DOHH2 (cell line): ENCODE measurements around the gene SUCNR1.

Source experiments
- H3F3A ChIP-seq: fragments of 200-600 bp; sonication (generic), shearing (Covaris generic); 2 replicates; pipeline ENCODE4 v1.6.0; 2016; ENCODE audit warnings: antibody characterized with exemption, mild to moderate bottlenecking; ENCODE audit not compliant: control insufficient read depth, insufficient read depth
- H3K27ac ChIP-seq: fragments of 200-600 bp; sonication (generic); 2 replicates; pipeline ENCODE4 v1.5.1; 2014; ENCODE audit warnings: low read depth, mild to moderate bottlenecking, low read length, moderate library complexity
- H3K27me3 ChIP-seq: fragments of 200-600 bp; sonication (generic); 2 replicates; pipeline ENCODE4 v1.6.1; 2014; ENCODE audit warnings: mild to moderate bottlenecking, low read length, mixed read lengths; ENCODE audit not compliant: control insufficient read depth
- H3K36me3 ChIP-seq: fragments of 200-600 bp; sonication (generic); 2 replicates; pipeline ENCODE4 v1.6.1; 2014; ENCODE audit warnings: mild to moderate bottlenecking, low read length, moderate library complexity, mixed read lengths; ENCODE audit not compliant: control insufficient read depth
- H3K4me1 ChIP-seq: fragments of 200-600 bp; sonication (generic); 2 replicates; pipeline ENCODE4 v1.6.1; 2014; ENCODE audit warnings: mild to moderate bottlenecking, low read length, mixed read lengths; ENCODE audit not compliant: control insufficient read depth
- H3K4me2 ChIP-seq: fragments of 200-600 bp; sonication (generic); 2 replicates; pipeline ENCODE4 v1.6.0; 2014; ENCODE audit warnings: mild to moderate bottlenecking, low read length, moderate library complexity
- H3K4me3 ChIP-seq: fragments of 200-600 bp; sonication (generic); 2 replicates; pipeline ENCODE4 v1.5.1; 2014; ENCODE audit warnings: mild to moderate bottlenecking, low read length, mixed read lengths
- H3K79me2 ChIP-seq: fragments of 200-600 bp; sonication (generic); 2 replicates; pipeline ENCODE4 v1.6.1; 2014; ENCODE audit warnings: mild to moderate bottlenecking, low read length, mixed read lengths; ENCODE audit not compliant: control insufficient read depth
- H3K9me2 ChIP-seq: fragments of 200-600 bp; sonication (generic); replicated peaks from 2 replicates; pipeline ENCODE4 v1.6.1; 2014; ENCODE audit warnings: mild to moderate bottlenecking, low read length, mixed read lengths; ENCODE audit not compliant: control insufficient read depth
- H3K9me3 ChIP-seq: fragments of 200-600 bp; sonication (generic); 2 replicates; pipeline ENCODE4 v1.6.1; 2014; ENCODE audit warnings: antibody characterized with exemption, low read length, mixed read lengths; ENCODE audit not compliant: control insufficient read depth, insufficient read depth
- H4K20me1 ChIP-seq: fragments of 200-600 bp; sonication (generic); 2 replicates; pipeline ENCODE4 v1.6.0; 2014; ENCODE audit warnings: low read depth, mild to moderate bottlenecking, antibody characterized with exemption, low read length, moderate library complexity; ENCODE audit not compliant: control insufficient read depth, insufficient read depth
- CTCF ChIP-seq: fragments of 200-600 bp; sonication (generic); IDR thresholded peaks from one replicate; pipeline ENCODE4 v1.5.1; 2014; ENCODE audit warnings: antibody characterized with exemption, mild to moderate bottlenecking, low read depth, low read length; ENCODE audit not compliant: poor library complexity, severe bottlenecking
- EZH2phosphoT487 ChIP-seq: fragments of 200-600 bp; sonication (generic); IDR thresholded peaks from 2 replicates; pipeline ENCODE4 v1.6.1; 2017; ENCODE audit warnings: borderline replicate concordance, mild to moderate bottlenecking, antibody characterized with exemption, low read length, moderate library complexity, mixed read lengths

The SUCNR1 gene

GRCh38 chr3:151859233-151859673 is 14.2 kb upstream of the SUCNR1 start:
- TF ChIP-seq EZH2phosphoT487 = no peak
- no peak for TF ChIP-seq CTCF
- no peaks in the 10 kb centered on the region for H3K4me1 ChIP-seq
- no peaks in the 10 kb centered on the region for H3K36me3 ChIP-seq
- H3K9me3 ChIP-seq = no peaks in the 10 kb centered on the region
- no peaks in the 10 kb centered on the region for H3K27me3 ChIP-seq
- H3K27ac ChIP-seq = no peak overlapping the region
- no peaks in the 10 kb centered on the region for H3F3A ChIP-seq
- H3K9me2 ChIP-seq = no peaks in the 10 kb centered on the region
- H3K4me3 ChIP-seq = no peak overlapping the region
- H3K79me2 ChIP-seq = no peaks in the 10 kb centered on the region
- H3K4me2 ChIP-seq = no peak overlapping the region
- H4K20me1 ChIP-seq = no peaks in the 10 kb centered on the region

- H3K27me3 ChIP-seq = no peaks in the 10 kb centered on the region
- H3K27ac ChIP-seq = no peak overlapping the region
- TF ChIP-seq CTCF = no peak
- no peak for TF ChIP-seq EZH2phosphoT487
- no peaks in the 10 kb centered on the region for H3K4me1 ChIP-seq
- no peaks in the 10 kb centered on the region for H3K9me3 ChIP-seq
- H3K9me2 ChIP-seq = no peaks in the 10 kb centered on the region
- no peaks in the 10 kb centered on the region for H4K20me1 ChIP-seq
- no peak overlapping the region for H3K4me3 ChIP-seq
- H3F3A ChIP-seq = no peaks in the 10 kb centered on the region
- H3K4me2 ChIP-seq = no peak overlapping the region
- no peaks in the 10 kb centered on the region for H3K79me2 ChIP-seq
- H3K36me3 ChIP-seq = no peaks in the 10 kb centered on the region
These were observed 13.5 kb upstream of the SUCNR1 start for GRCh38 chr3:151859905-151860304.

GRCh38 chr3:151863611-151864010 is 9.8 kb upstream of the SUCNR1 start:
- Histone ChIP-seq H3K27ac (no peak overlapping the region), H3K27me3 (no peaks in the 10 kb centered on the region), H3F3A (no peaks in the 10 kb centered on the region), H3K9me2 (no peaks in the 10 kb centered on the region), H3K36me3 (no peaks in the 10 kb centered on the region), H4K20me1 (no peaks in the 10 kb centered on the region), H3K9me3 (no peaks in the 10 kb centered on the region), H3K79me2 (no peaks in the 10 kb centered on the region), H3K4me1 (no peaks in the 10 kb centered on the region), H3K4me2 (no peak overlapping the region), H3K4me3 (no peak overlapping the region)
- TF ChIP-seq EZH2phosphoT487 (no peak), CTCF (no peak)
